GM10266 (cell line): Measurements from ENCODE around the gene COL4A1.

ENCODE experiments used
- DNase-seq: peaks from one replicate; pipeline ENCODE4 v3.0.0; 2012; ENCODE audit errors: extremely low spot score
- CTCF ChIP-seq: IDR thresholded peaks from 2 replicates; pipeline ENCODE4 v1.5.1; 2012; ENCODE audit warnings: mild to moderate bottlenecking, low read depth; ENCODE audit not compliant: control insufficient read depth, insufficient read depth; ENCODE audit errors: missing control alignments

The COL4A1 gene

DNA sequence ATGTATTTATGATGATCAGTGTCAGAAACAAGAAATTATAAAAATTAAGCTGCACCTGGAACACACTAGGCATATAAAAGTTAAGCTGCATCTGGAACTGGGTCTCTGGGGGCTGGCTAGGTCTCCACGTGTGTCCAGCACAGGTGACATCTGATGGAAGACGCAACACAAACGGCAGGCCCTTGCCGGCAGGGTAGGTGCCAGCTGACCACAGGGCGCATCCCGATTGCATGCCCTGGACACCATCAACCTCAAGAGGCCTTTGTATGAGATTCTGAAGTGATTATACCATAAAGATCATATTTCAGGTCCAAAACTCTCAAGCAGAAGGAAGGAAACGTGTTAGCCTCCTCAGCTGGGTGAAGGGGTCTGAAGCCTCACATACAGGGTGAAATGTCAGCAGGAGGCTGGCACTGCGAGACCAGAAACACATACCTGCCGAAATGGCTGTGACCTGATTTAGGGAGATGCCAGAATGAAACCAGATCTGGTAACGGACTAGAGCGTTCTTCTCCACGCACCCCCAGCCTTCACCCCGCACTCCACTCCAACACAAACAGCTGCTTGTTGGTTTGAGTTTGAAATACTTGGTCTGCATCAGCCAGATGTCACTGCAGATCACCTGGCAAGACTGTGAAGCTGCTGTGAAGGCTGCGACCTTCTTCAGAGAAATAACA lies 37.3 kb downstream of the COL4A1 start:
- TF ChIP-seq CTCF = no peak
- DNase-seq = no peak

- no peak for DNase-seq
- TF ChIP-seq CTCF = no peak
These were observed 38.3 kb downstream of the COL4A1 start for GRCh38 chr13:110268576-110269185.

- TF ChIP-seq CTCF = no peak
- DNase-seq = no peak
These were observed 38.9 kb downstream of the COL4A1 start for GRCh38 chr13:110268061-110268460.

DNA sequence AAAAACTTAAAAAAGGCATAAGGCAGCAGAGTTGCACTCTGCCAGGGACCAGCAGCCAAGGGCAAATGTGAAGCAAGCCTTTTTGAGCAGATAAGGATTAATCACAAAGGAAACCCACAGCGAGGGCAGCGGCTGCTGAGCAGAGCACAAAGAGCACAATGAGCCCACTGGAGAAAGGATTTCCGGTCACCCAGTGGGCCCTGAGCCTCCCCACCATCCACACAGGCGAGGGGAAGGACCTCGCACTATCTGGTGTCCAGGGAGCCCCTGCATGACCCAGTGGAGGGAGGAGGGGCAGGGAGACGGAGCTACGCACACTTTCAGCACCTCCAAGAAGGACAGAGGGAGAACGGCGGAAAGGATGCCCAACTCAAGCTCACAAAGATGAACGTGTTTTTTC lies 40.0 kb downstream of the COL4A1 start:
- no peak for TF ChIP-seq CTCF
- no peak for DNase-seq

DNA sequence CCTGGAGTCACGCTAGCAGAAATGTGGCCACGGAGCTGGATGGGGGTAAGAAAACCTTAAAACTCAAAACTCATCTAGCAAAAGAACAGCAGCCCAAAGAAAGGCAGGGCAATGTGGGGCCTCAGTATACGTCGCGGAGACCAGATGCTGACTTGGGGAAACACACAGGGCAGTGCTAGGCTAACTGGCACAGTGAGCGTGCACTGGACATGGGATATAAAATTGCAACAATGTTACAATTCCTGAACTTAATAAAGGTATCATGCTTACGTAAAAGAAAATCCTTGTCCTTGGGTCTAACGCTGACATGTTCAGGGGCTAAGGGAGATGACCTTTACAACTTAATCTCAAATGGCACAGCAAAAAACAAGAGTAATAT lies 40.5 kb downstream of the COL4A1 start:
- no peak for DNase-seq
- TF ChIP-seq CTCF = no peak

GRCh38 chr13:110265682-110266430 lies 41.1 kb downstream of the COL4A1 start:
- DNase-seq = no peak
- no peak for TF ChIP-seq CTCF

GRCh38 chr13:110265341-110265681 lies 41.6 kb downstream of the COL4A1 start:
- TF ChIP-seq CTCF = no peak
- no peak for DNase-seq
